Loucy (cell line): ENCODE data around the gene IL20RA.

Experiments
- H2AFZ ChIP-seq: fragments of 200-600 bp; sonication (generic); 2 replicates; pipeline ENCODE4 v1.6.0; 2016; ENCODE audit warnings: antibody characterized with exemption, mild to moderate bottlenecking, low read length, moderate library complexity
- H3F3A ChIP-seq: fragments of 200-600 bp; 2 replicates; pipeline ENCODE4 v1.6.0; 2016; ENCODE audit warnings: antibody characterized with exemption, low read depth, mild to moderate bottlenecking
- H3K27me3 ChIP-seq: fragments of 200-600 bp; sonication (generic); 2 replicates; pipeline ENCODE4 v1.6.1; 2014; ENCODE audit warnings: low read length, mild to moderate bottlenecking; ENCODE audit not compliant: insufficient read depth, poor library complexity, severe bottlenecking
- H3K36me3 ChIP-seq: fragments of 200-600 bp; sonication (generic); 2 replicates; pipeline ENCODE4 v1.6.1; 2016; ENCODE audit warnings: low read length; ENCODE audit not compliant: insufficient read depth
- H3K4me1 ChIP-seq: fragments of 200-600 bp; sonication (generic); 2 replicates; pipeline ENCODE4 v1.5.1; 2014; ENCODE audit warnings: low read length, mild to moderate bottlenecking; ENCODE audit not compliant: insufficient read depth, poor library complexity, severe bottlenecking
- H3K4me2 ChIP-seq: fragments of 200-600 bp; sonication (generic); 2 replicates; pipeline ENCODE4 v1.6.0; 2014; ENCODE audit warnings: antibody characterized with exemption, low read length, low read depth, mild to moderate bottlenecking; ENCODE audit not compliant: poor library complexity, severe bottlenecking
- H3K4me3 ChIP-seq: fragments of 200-600 bp; sonication (generic); 2 replicates; pipeline ENCODE4 v1.5.1; 2014; ENCODE audit warnings: low read length, mild to moderate bottlenecking, mixed read lengths; ENCODE audit not compliant: poor library complexity, severe bottlenecking
- H3K79me2 ChIP-seq: fragments of 200-600 bp; sonication (generic); 2 replicates; pipeline ENCODE4 v1.6.1; 2014; ENCODE audit warnings: low read length; ENCODE audit not compliant: insufficient read depth
- H3K9ac ChIP-seq: fragments of 200-600 bp; sonication (generic); 2 replicates; pipeline ENCODE4 v1.6.0; 2014; ENCODE audit warnings: mild to moderate bottlenecking, low read depth, low read length, moderate library complexity; ENCODE audit not compliant: poor library complexity, severe bottlenecking
- H3K9me2 ChIP-seq: fragments of 200-600 bp; sonication (generic); replicated peaks from 2 replicates; pipeline ENCODE4 v1.6.1; 2016; ENCODE audit warnings: low read depth, low read length, mixed read lengths
- H3K9me3 ChIP-seq: fragments of 200-600 bp; sonication (generic); 2 replicates; pipeline ENCODE4 v1.6.1; 2014; ENCODE audit warnings: mild to moderate bottlenecking, antibody characterized with exemption, low read length, low read depth; ENCODE audit not compliant: insufficient read depth
- H4K20me1 ChIP-seq: fragments of 200-600 bp; sonication (generic); 2 replicates; pipeline ENCODE4 v1.6.0; 2014; ENCODE audit warnings: antibody characterized with exemption, low read length, mild to moderate bottlenecking; ENCODE audit not compliant: insufficient read depth, poor library complexity, severe bottlenecking
- CTCF ChIP-seq: fragments of 200-600 bp; sonication (generic); conservative IDR thresholded peaks from 2 replicates; pipeline ENCODE4 v1.5.1; 2014; ENCODE audit warnings: mild to moderate bottlenecking, antibody characterized with exemption, low read length
- EZH2phosphoT487 ChIP-seq: fragments of 200-600 bp; IDR thresholded peaks from 2 replicates; pipeline ENCODE4 v1.6.1; 2018; ENCODE audit warnings: antibody characterized with exemption, mild to moderate bottlenecking, moderate library complexity, borderline replicate concordance

IL20RA gene

GRCh38 chr6:137044366-137045221 lies at the start of gene IL20RA:
Gene IL20RA, minus strand, starts transcription at chr6:137044965. Its CDS starts 237 bp downstream, at chr6:137044728.
- H3K9ac ChIP-seq: no peak within 1 kb of the TSS
- peaks cover 3% of the 10 kb centered on the region for H4K20me1 ChIP-seq
- H3K4me3 ChIP-seq: no peak within 1 kb of the TSS
- no peaks in the 10 kb centered on the region for H3K9me2 ChIP-seq
- H2AFZ ChIP-seq: no peak within 1 kb of the TSS
- no peaks in the 10 kb centered on the region for H3K36me3 ChIP-seq
- H3K27me3 ChIP-seq: peaks cover 97% of the 10 kb centered on the region
- no peaks in the 10 kb centered on the region for H3F3A ChIP-seq
- no peaks in the 10 kb centered on the region for H3K9me3 ChIP-seq
- TF ChIP-seq EZH2phosphoT487 (no peak), CTCF (no peak)
- no peak within 1 kb of the TSS for H3K4me2 ChIP-seq
- no peaks in the 10 kb centered on the region for H3K4me1 ChIP-seq
- H3K79me2 ChIP-seq: no peaks in the 10 kb centered on the region

GRCh38 chr6:137093183-137094069 lies 48.7 kb upstream of the IL20RA start:
- H3K27me3 ChIP-seq: peaks cover 4% of the 10 kb centered on the region
- no peak overlapping the region for H2AFZ ChIP-seq
- H3K9me2 ChIP-seq: no peaks in the 10 kb centered on the region
- no peak overlapping the region for H3K4me3 ChIP-seq
- H3K4me2 ChIP-seq: no peak overlapping the region
- H4K20me1 ChIP-seq: no peaks in the 10 kb centered on the region
- TF ChIP-seq EZH2phosphoT487 (no peak), CTCF (no peak)
- no peaks in the 10 kb centered on the region for H3K79me2 ChIP-seq
- no peak overlapping the region for H3K9ac ChIP-seq
- no peaks in the 10 kb centered on the region for H3F3A ChIP-seq
- no peaks in the 10 kb centered on the region for H3K36me3 ChIP-seq
- H3K4me1 ChIP-seq: no peaks in the 10 kb centered on the region
- no peaks in the 10 kb centered on the region for H3K9me3 ChIP-seq

- H3K4me2 ChIP-seq: no peak overlapping the region
- H3K9me3 ChIP-seq: no peaks in the 10 kb centered on the region
- no peaks in the 10 kb centered on the region for H3K79me2 ChIP-seq
- H3K9me2 ChIP-seq: no peaks in the 10 kb centered on the region
- TF ChIP-seq CTCF: no peak
- TF ChIP-seq EZH2phosphoT487: no peak
- H4K20me1 ChIP-seq: no peaks in the 10 kb centered on the region
- no peak overlapping the region for H3K9ac ChIP-seq
- H3K4me3 ChIP-seq: no peak overlapping the region
- no peaks in the 10 kb centered on the region for H3K36me3 ChIP-seq
- peaks cover 4% of the 10 kb centered on the region for H3K27me3 ChIP-seq
- no peak overlapping the region for H2AFZ ChIP-seq
- H3F3A ChIP-seq: no peaks in the 10 kb centered on the region
- H3K4me1 ChIP-seq: no peaks in the 10 kb centered on the region
Observed at GRCh38 chr6:137092018-137092417, 47.3 kb upstream of the IL20RA start.
